HG02884 (cell line): Measurements from ENCODE around the gene DDR1.

ENCODE experiments used
- ATAC-seq: cut with Tn5 transposase; IDR thresholded peaks from one replicate; pipeline ENCODE4 v1.9.1; 2021; ENCODE audit warnings: mild to moderate bottlenecking, moderate library complexity; ENCODE audit not compliant: unreplicated experiment

DDR1 gene

DNA sequence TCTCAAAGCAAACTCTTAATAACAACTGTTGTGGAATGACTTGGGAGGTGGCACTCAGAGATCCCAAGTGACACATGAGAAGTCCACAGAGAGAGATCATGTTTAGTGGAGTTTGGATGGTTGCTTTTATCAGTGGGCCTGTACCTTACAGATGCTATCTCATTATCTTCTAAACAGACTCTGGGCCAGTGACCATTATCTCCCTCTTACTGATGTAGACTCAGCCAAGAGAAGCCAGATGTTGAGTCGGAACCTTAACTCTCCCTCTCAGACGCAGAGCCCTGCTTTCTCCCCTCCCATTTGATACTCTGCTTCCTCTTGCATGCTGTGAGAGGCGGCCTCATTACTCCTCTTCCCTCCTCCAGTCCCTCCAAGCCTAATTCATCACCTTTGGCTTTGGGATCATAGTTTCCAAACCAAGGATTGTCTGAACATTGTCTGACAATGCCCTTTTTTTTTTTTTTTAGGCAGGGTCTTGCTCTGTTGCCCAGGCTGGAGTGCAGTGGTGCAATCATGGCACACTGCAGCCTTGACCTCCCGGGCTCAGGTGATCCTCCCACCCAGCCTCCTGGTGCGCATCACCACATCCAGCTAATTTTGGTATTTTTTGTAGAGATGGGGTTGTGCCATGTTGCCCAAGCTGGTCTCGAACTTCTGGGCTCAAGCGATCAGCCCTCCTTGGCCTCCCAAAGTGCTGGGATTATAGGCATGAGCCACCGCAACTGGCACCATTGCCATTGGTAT lies 4.5 kb upstream of the DDR1 start:
- no peak for ATAC-seq

DNA sequence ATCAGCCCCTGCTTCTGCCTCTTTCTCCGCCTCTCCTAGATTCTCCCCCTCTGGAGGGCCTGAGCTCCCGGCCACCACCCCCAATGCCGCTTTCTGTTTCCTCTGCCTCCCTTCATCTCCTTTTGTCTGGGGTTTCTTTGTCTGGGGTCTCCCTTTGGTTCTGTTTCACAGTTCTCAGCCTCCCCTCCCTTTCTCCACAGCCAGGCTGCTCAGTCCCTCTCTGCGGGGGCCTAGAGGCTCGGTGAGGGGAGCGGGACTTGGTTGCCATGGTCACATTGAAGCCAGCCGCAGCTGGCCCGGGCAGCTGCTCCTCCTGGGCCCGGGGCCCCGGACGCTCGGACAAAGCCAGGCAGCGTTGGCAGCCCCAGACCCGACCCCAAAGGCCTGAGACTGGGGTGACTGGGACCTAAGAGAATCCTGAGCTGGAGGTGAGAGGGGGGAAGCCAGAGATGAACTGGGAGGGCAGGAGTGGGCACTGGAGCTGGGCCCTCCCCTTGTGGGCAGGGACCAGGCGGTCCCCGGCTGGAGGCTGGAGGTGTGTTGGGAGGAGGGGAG lies 3.5 kb upstream of the DDR1 start:
- ATAC-seq, result no peak

DNA sequence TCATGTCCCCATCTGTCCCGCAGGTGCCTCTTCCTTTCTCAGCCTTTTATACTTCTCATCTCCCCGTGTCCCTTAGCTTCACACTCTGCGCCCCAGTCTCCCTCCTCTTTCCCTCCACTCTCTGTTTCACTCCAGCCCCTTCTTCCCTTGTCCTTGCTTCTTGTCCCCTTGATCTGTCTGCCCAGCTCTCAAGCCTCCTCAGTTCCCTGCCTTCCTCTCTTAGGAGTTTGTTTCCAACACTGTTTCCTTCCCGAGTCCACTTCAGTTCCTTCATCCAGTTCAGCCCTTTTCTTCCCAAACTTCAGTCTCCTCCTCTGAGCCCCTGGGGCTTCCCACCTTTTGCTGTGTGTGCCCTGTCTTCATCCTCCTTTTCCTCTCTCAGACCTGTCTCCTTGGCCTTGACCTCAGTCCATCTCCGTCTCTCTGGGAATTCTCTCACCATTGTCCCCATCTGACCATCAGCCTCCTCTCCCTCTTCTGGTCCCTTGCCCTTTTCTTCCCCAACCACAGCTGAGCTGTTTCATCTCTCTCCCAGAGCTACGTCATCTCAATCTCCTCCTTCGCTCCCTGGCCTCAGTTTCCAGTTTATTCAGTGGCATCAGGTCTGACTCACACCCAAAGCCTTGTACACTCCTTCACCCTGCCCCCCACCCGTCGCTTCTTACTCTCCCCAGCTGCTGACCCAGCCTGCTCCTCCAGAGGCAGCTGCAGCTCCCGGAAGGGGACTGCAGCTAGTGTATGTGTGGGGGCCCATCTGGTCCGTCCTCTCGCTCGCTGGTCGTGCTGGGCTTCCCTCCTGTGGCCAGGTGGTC lies 2.7 kb upstream of the DDR1 start:
- no peak for ATAC-seq

DNA sequence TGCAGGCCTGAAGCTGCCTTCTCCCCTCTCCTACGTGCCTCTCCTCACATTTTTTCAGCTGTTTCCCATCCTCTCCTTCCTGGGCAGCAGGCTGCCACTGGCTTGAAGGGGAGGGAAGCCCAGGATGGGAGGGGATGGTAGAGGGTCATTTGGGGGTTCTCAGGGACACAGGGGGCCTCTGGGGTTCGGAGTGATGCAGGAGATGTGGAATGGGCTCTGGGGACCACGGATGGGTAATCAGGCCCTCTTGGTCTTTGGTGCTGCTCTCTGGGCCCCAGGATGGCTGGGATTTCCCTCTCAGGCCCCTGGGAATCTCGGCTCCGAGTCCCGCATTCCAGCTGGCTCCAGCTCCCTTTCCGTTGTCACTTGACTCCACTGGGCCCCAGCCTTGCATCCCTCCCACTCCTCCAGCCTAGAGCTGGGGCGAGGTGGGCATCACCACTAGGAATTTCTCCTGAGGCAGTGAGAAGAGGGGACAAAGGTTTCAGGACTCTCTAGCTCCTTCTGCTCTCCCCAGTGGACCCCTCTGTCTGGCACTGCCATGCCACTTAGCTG lies 2.0 kb upstream of the DDR1 start:
- no peak for ATAC-seq

DNA sequence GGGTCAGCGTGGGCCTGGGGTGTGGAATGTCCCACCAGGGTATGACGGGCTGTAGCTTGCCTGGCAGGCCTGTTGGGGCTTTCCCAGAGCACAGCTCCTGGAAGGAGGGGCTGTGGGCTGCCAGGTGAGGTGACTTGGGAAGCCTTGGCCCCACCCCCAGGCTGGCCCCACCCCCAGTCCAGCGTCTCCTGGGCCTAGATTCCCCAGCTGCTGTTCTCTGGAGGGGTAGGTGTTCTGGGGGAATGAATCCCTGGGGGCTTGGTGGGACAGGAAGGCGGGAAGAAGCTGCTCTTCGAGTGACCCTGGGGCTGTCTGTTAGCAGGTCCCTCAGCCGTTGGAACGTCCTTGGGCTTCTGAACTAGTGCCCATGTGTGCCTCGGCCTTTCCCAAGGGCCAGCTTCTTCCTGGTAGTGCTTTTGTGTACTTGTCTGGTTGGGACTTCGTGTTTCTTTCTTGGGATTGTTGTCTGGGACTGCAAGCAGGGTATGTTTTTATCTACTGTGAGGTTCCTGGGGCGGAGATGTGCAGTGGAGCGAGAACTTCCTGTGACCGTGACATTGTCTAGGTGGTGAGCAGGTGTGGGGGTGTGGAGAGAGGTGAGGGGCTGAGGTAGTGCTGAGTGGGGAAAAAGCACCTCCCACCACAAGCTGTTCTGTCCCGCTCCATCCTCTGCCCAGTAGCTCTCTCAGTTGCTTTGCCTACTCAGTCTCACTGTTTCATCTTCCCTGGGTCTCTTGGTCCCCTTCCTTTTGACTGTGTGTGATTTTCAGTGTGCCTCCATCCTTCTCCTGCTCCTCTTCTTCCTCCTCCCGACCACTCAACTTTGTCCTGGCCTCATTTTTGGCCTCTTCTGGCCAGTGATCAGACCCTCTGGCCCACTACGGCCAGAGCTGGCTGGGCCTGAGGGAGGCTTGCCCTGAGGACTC lies 1.3 kb upstream of the DDR1 start:
- no peak for ATAC-seq

DNA sequence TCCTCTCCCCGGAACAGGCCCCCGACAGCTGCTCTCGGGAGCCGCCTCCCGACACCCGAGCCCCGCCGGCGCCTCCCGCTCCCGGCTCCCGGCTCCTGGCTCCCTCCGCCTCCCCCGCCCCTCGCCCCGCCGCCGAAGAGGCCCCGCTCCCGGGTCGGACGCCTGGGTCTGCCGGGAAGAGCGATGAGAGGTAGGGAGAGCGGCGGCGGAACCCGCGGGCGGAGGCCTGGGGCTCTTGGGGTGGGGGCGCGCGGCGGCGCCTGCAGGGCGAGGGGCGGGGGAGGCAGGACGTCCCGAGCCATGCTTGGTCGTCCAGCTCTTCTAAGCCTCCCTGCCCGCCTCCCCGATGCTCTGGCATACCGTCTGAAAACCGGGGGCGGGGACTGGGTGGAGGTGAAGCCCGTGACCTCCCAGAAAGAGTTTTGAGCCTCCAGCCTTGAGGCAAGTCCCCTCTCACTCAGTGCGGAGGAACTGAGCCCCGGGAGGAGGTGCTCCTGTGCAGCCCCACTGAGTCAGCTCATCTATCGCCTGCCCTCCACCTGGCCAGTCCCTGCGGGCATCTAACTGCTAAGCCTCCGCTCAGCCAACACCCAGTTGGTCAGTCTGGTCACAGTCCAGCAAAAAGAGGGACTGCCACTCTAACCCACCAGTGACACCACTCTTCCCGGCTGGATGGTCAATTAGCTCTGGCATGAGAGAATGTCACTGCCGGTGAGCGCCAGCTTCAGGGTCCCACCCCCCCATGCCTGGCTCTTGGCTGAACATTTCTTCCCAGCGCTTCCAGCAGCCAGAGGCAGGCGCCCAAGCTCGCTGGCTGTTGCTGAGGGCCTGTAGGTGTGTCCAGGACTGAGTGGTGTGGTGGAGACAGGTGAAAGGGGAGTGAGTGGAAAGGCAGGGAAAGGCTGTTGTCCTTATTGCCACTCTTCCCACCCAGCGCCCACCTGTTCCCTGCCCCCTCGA lies 482 bp downstream of the DDR1 start:
- ATAC-seq, result no peak

DNA sequence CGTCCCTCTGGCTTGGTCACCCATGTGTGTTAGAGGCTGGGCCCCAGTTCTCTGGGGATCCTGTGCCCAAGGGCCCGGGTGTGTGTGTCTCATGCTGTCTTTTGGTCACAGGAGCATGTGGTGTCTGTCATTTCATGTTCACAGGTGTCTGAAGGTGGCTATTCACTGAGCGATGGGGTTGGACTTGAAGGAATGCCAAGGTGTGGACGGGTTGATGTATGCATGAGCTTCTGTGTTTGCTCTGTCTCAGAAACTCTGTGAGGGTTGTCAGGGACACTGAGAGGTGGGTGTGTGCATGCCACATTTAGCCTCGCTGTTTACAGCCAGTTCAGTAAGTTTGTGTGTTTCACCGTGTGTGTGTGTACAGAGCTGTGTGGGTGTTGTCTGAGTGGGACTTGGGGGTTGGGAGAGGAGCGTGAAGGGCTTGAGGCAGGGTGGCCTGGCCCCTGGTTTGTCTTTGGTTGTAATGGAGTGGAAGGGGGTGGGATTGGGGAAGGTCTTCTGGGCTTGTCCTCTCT lies 1.2 kb downstream of the DDR1 start:
- ATAC-seq, result no peak

DNA sequence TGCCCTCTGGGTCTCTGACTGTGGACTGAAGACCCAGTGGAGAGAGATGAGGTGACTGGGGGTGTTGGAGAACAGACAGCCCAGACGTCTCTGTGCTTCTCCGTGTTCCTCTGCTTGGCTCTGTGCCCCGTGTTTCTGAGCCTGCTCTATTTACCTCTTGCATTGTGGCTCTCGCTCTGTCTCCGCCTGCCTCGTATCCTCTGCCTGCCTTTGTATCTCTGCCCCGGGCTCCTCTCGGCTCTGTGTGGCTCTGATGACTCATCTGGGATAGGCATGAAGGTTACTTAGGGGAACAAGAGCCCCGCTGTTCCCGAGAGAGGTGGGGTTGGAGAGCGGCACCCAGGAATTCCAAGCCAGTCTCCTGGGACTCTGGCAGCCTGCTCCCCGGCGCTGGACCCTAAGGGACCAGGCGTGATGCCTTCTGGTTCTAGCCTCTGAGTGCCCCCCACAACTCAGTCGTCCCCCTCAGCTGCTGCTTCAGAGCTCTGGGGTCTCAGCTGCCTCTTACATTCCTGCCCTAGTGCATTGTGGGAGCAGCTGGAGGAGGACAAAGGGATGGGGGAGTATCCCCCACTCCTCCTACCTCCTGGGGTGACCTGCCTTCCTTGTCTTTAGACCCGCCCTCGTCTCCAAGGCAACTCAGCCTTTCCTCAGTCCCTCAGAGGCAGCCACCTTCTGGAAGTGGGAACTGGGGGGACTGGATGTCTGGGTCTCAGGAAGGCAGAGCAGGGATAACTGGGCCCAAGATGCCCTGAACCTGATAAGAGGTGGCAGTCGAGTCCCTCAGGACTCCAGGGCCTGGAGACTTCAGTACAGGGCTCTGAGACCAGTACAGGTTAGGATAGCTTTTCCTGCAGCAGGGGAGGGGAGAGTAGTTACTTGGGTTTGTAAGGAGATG lies 1.9 kb downstream of the DDR1 start:
- no peak for ATAC-seq

DNA sequence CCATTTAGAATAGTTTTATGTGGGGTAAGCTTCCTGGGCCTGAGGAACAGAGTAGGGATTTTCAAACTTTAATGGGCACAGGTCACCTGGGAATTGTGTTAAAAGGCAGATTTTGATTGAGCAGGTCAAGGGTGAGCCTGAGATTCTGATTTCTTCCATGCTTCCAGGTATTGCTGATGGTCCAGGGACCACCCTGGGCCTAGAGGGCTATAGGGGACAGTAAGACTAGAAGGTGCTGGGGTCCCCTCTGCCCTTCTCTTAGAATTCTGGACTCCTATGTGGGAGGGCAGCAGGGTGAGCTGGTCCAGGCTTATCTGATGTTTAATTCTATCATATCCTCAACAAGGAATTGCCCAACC lies 2.6 kb downstream of the DDR1 start:
- no peak for ATAC-seq

DNA sequence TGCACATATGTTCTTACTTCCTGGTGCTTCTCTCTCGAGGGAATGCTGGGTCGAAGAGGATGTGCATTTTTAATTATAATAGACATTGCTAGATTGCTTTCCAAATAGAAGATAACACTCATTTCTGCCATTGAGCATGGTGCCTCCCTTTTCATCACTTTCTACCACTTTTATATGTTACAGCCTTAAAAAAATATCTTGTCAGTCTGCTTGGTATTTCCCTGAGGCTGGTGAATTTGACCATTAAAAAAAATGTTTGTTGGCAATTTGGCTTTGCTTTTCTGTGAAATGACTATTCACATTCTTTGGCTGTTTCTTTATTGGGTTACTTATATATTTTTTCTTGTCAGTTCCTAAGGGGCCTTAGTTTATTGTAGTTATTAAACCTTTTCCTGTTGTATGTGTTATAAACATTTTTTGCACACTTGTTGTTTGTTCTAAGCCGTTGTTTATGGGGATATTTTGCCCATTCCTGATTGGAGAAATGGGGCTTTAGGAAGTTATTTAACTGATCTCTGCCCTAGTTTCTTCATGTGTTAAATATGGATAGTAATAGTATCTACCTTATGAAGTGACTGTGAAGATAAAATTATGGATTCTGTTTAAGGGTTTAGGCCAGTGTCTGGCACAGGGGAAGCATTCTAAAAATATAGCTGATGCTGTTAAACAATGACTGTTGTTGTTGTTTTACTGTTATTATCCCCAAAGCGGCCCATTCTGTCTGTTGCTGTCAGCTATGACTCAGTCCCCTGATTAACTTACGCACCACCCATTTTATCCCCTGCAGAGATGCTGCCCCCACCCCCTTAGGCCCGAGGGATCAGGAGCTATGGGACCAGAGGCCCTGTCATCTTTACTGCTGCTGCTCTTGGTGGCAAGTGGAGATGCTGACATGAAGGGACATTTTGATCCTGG lies 3.8 kb downstream of the DDR1 start:
- ATAC-seq, result no peak

DNA sequence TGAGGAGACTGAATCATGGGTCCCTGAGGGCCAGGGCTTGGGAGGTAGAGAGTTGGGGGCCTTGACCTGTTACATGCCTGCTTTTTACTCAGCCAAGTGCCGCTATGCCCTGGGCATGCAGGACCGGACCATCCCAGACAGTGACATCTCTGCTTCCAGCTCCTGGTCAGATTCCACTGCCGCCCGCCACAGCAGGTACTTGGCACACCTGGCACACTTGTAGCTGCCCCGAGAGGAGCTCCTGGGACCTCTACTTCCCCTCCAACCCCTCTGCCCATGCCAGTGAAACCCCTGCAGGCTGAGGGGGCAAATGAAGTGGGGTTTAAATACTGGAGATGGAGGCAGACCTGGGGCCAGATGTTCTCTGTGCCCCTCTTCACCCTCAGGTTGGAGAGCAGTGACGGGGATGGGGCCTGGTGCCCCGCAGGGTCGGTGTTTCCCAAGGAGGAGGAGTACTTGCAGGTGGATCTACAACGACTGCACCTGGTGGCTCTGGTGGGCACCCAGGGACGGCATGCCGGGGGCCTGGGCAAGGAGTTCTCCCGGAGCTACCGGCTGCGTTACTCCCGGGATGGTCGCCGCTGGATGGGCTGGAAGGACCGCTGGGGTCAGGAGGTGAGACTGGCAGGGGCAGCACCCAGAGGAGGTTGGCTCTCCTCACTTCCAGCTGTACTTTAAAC lies 4.6 kb downstream of the DDR1 start:
- ATAC-seq, result no peak

DNA sequence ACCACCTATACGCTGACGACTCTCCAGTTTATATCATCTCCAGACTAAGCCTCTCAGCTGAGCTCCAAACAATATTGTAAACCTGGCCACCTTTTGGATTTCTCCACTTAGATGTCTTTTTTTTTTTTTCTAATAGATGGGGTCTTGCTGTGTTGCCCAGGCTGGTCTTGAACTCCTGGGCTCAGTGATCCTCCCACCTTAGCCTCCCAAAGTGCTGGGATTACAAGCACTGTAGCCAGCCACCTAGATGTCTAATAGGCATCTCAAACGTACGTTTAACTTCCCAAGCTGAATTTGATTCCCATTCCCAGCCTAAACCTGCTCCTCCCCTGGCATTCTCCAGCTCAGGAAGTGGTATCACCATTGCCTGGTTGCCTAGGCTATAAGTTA lies 5.2 kb downstream of the DDR1 start:
- ATAC-seq, result no peak

DNA sequence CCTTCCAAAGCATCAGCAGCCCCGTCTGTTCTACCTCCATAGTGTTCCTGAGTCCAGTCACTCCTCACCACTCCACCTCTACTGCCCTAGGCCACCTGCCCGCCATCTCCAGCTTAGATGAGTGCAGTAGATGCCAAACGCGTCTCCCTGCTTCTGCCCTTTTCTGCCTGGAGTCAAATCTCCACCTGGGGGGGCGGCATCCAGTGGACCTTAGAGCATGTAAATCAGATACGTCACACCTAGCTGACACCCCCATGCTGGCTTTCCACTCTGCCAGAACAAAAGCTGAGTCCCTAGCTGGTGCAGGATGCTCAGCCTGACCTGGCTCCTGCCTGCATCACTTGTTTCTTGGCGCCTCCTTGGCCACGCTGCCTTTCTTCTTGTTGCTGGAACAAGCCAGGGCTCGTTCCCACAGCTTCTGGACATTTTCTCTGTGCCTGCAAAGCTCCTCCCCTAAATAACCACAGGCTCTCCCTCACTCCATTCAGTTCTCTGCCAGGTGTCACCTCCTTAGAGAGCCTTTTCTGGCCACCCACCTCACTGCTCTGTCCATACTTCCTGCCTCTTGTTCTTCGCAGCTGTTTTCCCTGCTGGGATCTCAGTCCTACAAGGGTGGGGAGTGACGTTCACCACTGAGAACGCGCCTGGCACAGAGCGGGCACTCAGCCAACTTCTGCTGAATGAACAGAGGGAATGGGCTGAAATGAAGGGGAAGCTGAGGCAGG lies 5.8 kb downstream of the DDR1 start:
- ATAC-seq, result no peak

DNA sequence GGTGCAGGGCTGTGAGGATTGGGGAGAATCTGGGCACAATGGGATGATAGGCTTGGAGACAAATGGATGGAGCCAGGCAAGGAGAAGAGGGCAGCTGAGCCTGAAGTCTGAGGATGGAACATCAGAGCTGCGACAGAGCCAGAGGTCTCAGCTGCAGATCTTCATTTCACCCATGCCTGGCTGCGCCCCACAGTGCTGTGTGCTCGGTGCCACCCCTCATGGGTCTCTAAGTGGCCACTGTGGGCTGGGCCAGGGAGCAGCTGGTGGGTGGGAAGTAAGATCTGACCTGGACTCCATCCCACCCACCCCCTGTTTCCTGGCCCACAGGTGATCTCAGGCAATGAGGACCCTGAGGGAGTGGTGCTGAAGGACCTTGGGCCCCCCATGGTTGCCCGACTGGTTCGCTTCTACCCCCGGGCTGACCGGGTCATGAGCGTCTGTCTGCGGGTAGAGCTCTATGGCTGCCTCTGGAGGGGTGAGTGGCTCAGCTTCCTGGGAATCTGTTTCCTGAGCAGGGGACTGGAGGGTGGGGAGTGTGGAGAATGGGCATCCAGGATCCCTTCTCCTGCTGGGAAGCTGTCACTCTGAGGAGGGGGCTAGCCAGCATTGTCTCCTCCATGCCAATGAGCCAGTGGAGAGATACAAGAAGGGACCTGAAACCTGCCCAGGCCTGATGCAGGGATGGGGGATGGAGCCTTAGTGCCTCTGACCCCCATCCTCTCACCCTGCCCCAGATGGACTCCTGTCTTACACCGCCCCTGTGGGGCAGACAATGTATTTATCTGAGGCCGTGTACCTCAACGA lies 6.5 kb downstream of the DDR1 start:
- no peak for ATAC-seq

DNA sequence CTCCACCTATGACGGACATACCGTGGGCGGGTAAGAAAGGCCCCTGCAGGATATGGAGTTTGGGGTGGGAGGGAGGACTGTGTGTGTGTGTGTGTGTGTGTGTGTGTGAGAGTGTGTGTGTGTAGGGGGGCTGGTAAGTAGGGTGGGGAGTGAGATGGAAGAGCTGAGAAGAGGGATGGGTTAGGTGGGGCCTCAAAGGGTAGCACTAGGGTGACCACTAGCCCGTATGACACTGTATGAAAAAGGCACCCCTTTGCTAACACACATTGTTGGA lies 7.1 kb downstream of the DDR1 start:
- no peak for ATAC-seq
